GM21526 (cell line): ENCODE results near the gene CTBP1.
"Not testable (repeated sequence)": the region's sequence is repeated elsewhere in the genome, so short reads cannot be mapped to it uniquely, and the experiment has no call there.

Experiments
- ATAC-seq: cut with Tn5 transposase; IDR thresholded peaks from one replicate; pipeline ENCODE4 v1.9.1; 2021; ENCODE audit warnings: moderate library complexity; ENCODE audit not compliant: unreplicated experiment, low FRiP score

Gene CTBP1

GRCh38 chr4:1239141-1239949, 9.6 kb downstream of the CTBP1 start:
- ATAC-seq: no peak

DNA sequence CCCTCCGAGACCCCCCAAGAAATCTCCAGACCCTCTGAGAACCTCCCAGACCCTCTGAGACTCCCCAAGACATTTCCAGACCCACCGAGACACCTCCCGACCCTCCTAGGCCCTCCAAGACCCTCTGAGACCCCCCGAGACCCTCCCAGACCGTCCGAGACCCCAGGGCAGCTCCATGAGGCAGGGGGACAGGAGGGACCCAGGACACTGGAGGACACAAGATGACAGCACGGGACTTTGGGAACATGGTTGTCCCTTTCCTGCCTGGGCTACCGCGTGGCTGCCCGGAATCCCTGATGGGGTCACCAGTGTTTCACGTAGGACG, 10.3 kb downstream of the CTBP1 start:
- ATAC-seq: no peak

- ATAC-seq: no peak
These were observed 10.8 kb downstream of the CTBP1 start for GRCh38 chr4:1237981-1238675.

DNA sequence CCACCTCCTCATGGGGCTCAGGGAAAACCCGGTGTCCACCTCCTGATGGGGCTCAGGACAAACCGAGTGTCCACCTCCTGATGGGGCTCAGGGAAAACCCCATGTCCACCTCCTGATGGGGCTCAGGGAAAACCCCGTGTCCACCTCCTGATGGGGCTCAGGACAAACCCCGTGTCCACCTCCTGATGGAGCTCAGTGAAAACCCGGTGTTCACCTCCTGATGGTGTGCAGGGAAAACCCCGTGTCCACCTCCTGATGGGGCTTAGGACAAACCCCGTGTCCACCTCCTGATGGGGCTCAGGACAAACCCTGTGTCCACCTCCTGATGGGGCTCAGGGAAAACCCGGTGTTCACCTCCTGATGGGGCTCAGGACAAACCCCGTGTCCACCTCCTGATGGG, 11.7 kb downstream of the CTBP1 start:
- not testable (repeated sequence) for ATAC-seq

- ATAC-seq: not testable (repeated sequence)
These were observed 12.1 kb downstream of the CTBP1 start for GRCh38 chr4:1236836-1237235.

DNA sequence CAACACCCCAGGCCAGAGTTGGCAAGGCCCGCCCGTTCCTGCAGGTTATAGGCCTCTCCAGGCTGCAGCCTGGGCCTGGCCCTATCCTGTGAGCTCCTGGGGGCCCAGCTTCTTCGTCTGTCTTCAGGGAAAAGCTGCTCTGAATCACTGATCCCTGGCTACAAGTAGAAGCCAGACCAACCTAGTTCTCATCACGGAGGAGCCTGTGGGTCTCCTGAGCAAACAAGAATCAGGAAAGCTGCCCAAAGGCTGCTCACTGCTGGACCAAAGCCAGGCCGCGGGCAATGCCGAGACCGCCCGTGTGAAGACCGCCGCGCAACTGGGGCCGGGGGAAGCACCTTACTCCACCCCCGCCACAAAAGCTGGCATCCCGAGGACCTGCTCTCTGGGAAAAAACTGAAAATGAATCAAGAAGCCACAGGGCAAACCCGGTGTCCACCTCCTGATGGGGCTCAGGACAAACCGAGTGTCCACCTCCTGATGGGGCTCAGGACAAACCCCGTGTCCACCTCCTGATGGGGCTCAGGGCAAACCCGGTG, 12.8 kb downstream of the CTBP1 start:
- ATAC-seq: no peak

- no peak for ATAC-seq
These were observed 13.4 kb downstream of the CTBP1 start for GRCh38 chr4:1235381-1236102.

DNA sequence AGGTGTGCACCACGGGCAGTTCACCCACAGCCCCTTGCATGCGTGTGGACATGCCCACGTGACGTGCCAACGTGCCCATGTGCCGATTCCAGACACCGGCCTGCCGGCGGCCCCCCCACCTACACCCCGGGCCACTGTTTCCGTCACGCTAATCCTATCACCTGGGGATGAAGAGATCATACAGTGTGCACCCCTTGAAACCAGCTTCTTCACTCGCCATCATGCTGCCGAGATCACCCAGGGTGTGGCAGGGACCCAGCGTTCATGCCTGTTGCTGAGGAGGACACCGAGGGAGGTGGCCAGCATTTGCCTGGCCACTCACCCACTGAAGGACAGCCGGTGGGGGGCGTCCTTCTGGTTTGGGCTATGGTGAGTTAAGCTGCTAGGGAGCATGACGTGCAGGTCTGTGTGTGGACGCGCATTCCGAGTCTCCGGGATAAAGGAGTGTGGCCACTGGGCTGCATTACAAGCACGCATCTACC, 14.1 kb downstream of the CTBP1 start:
- no peak for ATAC-seq

DNA sequence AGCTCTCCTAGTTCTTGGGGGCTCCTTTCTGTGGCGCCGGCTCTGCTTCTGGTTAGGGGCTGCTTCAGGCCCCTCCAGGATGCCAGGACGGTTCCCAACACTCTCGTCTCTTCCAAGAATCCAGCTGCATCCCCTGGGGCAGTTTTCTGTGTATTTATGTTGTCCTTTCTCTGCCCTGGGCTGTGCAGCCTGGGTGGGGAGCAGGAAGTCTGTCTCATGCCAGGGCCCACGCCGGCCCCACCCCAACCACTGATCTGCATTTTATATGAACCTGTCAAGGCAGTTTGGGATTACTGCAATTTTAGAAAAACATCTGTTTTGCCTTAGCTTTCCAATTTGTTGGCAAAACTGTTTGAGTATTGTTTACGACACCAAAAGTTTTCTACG, 14.6 kb downstream of the CTBP1 start:
- ATAC-seq: no peak

DNA sequence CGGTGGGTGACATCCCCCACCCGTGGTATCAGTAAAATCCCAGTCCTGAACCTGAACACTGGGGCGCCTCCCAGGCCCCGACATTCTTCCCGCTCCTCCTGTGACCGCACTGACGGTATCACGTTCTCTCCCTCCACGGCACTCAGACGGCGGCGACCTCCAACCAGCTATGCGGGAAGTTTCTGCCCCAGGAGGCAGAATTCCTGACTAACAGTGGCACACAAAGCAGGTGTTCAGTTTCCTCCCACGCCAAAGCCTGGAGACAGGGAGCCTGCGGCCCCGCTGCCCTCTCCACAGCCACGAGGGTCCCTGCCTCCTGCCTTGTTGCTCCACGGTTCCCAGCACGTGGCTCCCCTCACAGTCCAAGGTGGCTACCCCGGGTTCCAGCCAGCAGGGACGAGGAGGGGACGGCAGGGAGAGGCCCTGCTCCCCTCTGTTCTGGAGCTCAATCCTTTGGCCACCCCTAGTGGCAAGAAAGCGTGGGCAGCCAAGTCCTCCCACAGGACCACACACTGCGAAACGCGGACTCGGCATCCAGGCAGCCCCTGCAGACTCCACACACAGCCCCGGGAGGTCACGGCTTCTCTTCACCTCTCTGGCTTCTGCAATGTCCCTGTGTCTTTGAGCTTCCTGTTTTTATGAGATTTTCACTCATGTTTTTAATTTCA, 15.2 kb downstream of the CTBP1 start:
- no peak for ATAC-seq

GRCh38 chr4:1232661-1233621, 16.0 kb downstream of the CTBP1 start:
- ATAC-seq: no peak

- ATAC-seq: no peak
These were observed 17.1 kb downstream of the CTBP1 start for GRCh38 chr4:1231637-1232360.

DNA sequence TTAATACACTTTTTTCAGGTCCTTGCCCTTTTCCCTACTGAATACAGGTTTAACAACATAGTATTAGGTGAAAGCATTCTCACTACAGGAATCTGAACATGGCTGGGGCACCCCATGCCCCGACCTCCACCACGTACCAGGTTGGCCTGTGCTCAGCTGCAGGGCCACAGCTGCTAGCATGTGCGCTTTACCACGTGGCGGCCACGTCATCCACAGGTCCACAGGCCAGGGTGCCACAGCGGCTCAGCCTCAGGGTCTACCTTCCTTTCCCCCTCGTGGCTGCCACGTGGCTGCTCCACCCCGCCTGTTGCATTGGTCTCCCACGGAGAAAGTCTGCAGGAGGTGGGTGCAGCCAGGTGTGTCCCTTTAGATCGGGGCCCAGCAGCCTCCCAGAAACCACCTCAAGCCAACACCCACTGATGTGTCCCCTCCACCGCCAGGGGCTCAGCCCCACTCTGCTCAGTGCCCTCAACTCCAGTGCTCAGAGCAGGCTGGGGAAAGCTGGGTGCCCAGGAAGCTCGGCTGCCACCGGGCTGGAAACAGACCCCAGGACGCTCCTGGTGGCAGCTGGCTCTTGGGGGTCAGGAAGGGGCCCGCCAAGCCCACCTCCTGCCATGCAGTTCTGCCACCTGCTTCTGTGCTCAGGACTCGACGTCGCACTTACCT, 17.8 kb downstream of the CTBP1 start:
- ATAC-seq: no peak

DNA sequence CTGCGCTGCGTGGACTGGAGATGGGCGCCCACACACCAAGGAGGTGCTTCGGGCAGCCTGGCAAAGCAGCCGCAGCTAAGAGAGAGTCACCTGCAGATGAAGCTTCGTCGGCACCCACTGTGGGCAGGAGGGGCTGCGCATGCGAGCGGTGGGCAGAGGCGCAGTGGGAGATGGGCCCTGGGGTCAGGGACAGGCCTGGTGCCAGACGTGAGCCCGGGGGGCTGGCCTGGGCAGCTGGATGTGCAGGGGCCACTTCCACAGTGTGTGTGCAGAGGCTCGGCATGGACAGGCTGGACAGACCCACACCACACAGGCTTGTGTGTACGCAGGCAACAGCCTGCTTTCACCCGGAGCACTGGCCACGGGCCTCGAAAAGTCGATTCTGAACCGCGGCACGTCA, 18.6 kb downstream of the CTBP1 start:
- ATAC-seq: no peak

- no peak for ATAC-seq
These were observed 19.6 kb downstream of the CTBP1 start for GRCh38 chr4:1229117-1229849.

DNA sequence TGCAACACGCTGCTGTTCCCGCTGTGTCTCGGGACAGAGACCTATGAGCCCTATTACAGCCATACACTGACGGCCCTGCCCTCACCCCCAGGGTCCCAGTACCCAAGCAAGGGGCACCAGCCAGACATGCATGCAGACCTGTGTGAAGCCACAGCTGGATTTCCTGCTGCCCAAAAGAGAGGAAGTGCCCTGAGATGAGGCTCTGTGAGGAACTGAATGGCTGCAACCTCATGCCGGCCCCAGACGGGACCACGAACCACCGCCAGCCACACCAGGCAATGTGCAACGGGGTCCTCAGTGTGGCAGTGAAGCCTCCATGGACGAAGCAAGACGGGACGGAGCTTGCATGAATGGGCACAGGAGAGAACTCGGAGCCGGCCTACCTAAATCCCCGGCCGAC, 21.1 kb downstream of the CTBP1 start:
- ATAC-seq: no peak

- ATAC-seq: no peak
These were observed 22.3 kb downstream of the CTBP1 start for GRCh38 chr4:1226598-1226997.

GRCh38 chr4:1226144-1226481, 22.8 kb downstream of the CTBP1 start:
- no peak for ATAC-seq
